Mesenchymal stem cell (in vitro differentiated cells and primary cell): ENCODE measurements around the gene ANKRD33.

Experiments used
- DNase-seq: peaks from one replicate; pipeline ENCODE4 v3.0.0-alpha.2; 2013
- H2AFZ ChIP-seq: one replicate; pipeline ENCODE4 v1.6.1; 2013; ENCODE audit warnings: low read depth, mild to moderate bottlenecking, control low read depth, inconsistent platforms, low read length, moderate library complexity
- H2AK5ac ChIP-seq: 2 replicates; pipeline ENCODE4 v1.6.1; 2013; ENCODE audit warnings: low read length, moderate library complexity, mild to moderate bottlenecking, inconsistent platforms; ENCODE audit not compliant: severe bottlenecking
- H2BK120ac ChIP-seq: one replicate; pipeline ENCODE4 v1.6.1; 2013; ENCODE audit warnings: low read depth, mild to moderate bottlenecking, inconsistent platforms, low read length, moderate library complexity
- H2BK12ac ChIP-seq, 2 experiments: one replicate each; pipeline ENCODE4 v1.6.1; 2013; ENCODE audit warnings: inconsistent platforms in 2 of 2, low read length in 2 of 2, mild to moderate bottlenecking in 2 of 2, moderate library complexity in 2 of 2, control low read depth in 1 of 2
- H2BK15ac ChIP-seq: one replicate; pipeline ENCODE4 v1.6.1; 2013; ENCODE audit warnings: mild to moderate bottlenecking, low read depth, inconsistent platforms; ENCODE audit not compliant: poor library complexity, severe bottlenecking
- H2BK5ac ChIP-seq: 2 replicates; pipeline ENCODE4 v1.6.1; 2013; ENCODE audit warnings: low read depth, mild to moderate bottlenecking, low read length, control low read depth, inconsistent platforms; ENCODE audit not compliant: poor library complexity, severe bottlenecking
- H3K14ac ChIP-seq, 2 experiments: one replicate each; pipeline ENCODE4 v1.6.1; 2013; ENCODE audit warnings: inconsistent platforms in 2 of 2, low read length in 2 of 2, control low read depth in 1 of 2, mild to moderate bottlenecking in 1 of 2, moderate library complexity in 1 of 2
- H3K18ac ChIP-seq, 2 experiments: one replicate each; pipeline ENCODE4 v1.6.1; 2013; ENCODE audit warnings: inconsistent platforms in 2 of 2, low read length in 2 of 2, control low read depth in 1 of 2, low read depth in 1 of 2, mild to moderate bottlenecking in 1 of 2
- H3K23ac ChIP-seq, 2 experiments: one replicate each; pipeline ENCODE4 v1.6.1; 2013; ENCODE audit warnings: inconsistent platforms in 2 of 2, low read length in 2 of 2, mild to moderate bottlenecking in 2 of 2, moderate library complexity in 2 of 2, control low read depth in 1 of 2
- H3K27ac ChIP-seq: 2 replicates; pipeline ENCODE4 v1.5.1; 2013; ENCODE audit warnings: mild to moderate bottlenecking, moderate library complexity, low read length, control low read depth, inconsistent platforms; ENCODE audit not compliant: poor library complexity, severe bottlenecking
- H3K27me3 ChIP-seq, 2 experiments: 2 replicates each; pipeline versions ENCODE4 v1.6.1 to v1.7.0; 2013; ENCODE audit warnings: low read length in 2 of 2, mild to moderate bottlenecking in 2 of 2, moderate library complexity in 2 of 2, control low read depth in 1 of 2, inconsistent platforms in 1 of 2; ENCODE audit not compliant: control insufficient read depth in 1 of 2, insufficient read depth in 1 of 2
- H3K36me3 ChIP-seq, 2 experiments: 2 replicates each; pipeline versions ENCODE4 v1.6.1 to v1.7.0; 2013; ENCODE audit warnings: low read length in 2 of 2, control low read depth in 1 of 2, inconsistent platforms in 1 of 2, low read depth in 1 of 2, mild to moderate bottlenecking in 1 of 2; ENCODE audit not compliant: insufficient read depth in 2 of 2, control insufficient read depth in 1 of 2
- H3K4ac ChIP-seq, 2 experiments: one replicate each; pipeline ENCODE4 v1.6.1; 2013; ENCODE audit warnings: inconsistent platforms in 2 of 2, low read length in 2 of 2, mild to moderate bottlenecking in 2 of 2, moderate library complexity in 2 of 2, control low read depth in 1 of 2, low read depth in 1 of 2
- H3K4me1 ChIP-seq: 2 replicates; pipeline ENCODE4 v1.6.1; 2013; ENCODE audit warnings: low read depth, low read length, control low read depth; ENCODE audit not compliant: control insufficient read depth, insufficient read depth
- H3K4me2 ChIP-seq: 2 replicates; pipeline ENCODE4 v1.6.1; 2013; ENCODE audit warnings: low read length, mild to moderate bottlenecking, inconsistent platforms; ENCODE audit not compliant: poor library complexity, severe bottlenecking
- H3K4me3 ChIP-seq, 2 experiments: 2 replicates each; pipeline versions ENCODE4 v1.5.1 to v1.7.0; 2013; ENCODE audit warnings: low read length in 2 of 2, mild to moderate bottlenecking in 2 of 2, control low read depth in 1 of 2, low read depth in 1 of 2; ENCODE audit not compliant: insufficient read depth in 1 of 2
- H3K79me1 ChIP-seq: replicated peaks from 2 replicates; pipeline ENCODE4 v1.6.1; 2013; ENCODE audit warnings: mild to moderate bottlenecking, control low read depth, low read length, inconsistent platforms; ENCODE audit not compliant: poor library complexity, severe bottlenecking
- H3K9ac ChIP-seq: 2 replicates; pipeline ENCODE4 v1.7.0; 2013; ENCODE audit warnings: mild to moderate bottlenecking, low read length, moderate library complexity
- H3K9me3 ChIP-seq: 2 replicates; pipeline ENCODE4 v1.7.0; 2013; ENCODE audit warnings: mild to moderate bottlenecking, low read length; ENCODE audit not compliant: control insufficient read depth
- H4K8ac ChIP-seq: one replicate; pipeline ENCODE4 v1.6.1; 2013; ENCODE audit warnings: inconsistent platforms, mild to moderate bottlenecking, low read length, moderate library complexity
- H4K91ac ChIP-seq: one replicate; pipeline ENCODE4 v1.6.1; 2013; ENCODE audit warnings: mild to moderate bottlenecking, low read length, inconsistent platforms
- WGBS: methylation state at CpG from one replicate; pipeline ENCODE4 v1.1.7; 2013; ENCODE audit warnings: mixed read lengths; 5-methylcytosine and 5-hydroxymethylcytosine counted together

Gene ANKRD33

GRCh38 chr12:51869931-51870330 lies 18.0 kb upstream of the ANKRD33 start:
- Histone ChIP-seq H2BK15ac (peak overlapping the region; percentile 15), H2BK5ac (no peak overlapping the region), H3K4me3 (no peak overlapping the region), H3K4ac (no peak overlapping the region), H2BK12ac (peak overlapping the region; percentile 17 to 38), H4K8ac (peak overlapping the region; percentile 86), H3K9ac (no peak overlapping the region), H3K27me3 (peaks cover 49 to 61% of the 10 kb centered on the region in 2 experiments), H3K36me3 (no peaks in the 10 kb centered on the region), H3K4me2 (no peak overlapping the region), H3K18ac (peak overlapping the region in 1 of 2 experiments; percentile 13), H3K4me1 (peaks cover 13% of the 10 kb centered on the region), H2AFZ (no peak overlapping the region), H3K23ac (no peak overlapping the region), H3K27ac (no peak overlapping the region), H3K79me1 (no peaks in the 10 kb centered on the region), H4K91ac (no peak overlapping the region), H3K14ac (no peak overlapping the region), H2BK120ac (no peak overlapping the region), H2AK5ac (no peak overlapping the region), H3K9me3 (no peaks in the 10 kb centered on the region)
- WGBS, result 63% methylated on average over 3 of the region's 3 CpGs
- no peak for DNase-seq

DNA sequence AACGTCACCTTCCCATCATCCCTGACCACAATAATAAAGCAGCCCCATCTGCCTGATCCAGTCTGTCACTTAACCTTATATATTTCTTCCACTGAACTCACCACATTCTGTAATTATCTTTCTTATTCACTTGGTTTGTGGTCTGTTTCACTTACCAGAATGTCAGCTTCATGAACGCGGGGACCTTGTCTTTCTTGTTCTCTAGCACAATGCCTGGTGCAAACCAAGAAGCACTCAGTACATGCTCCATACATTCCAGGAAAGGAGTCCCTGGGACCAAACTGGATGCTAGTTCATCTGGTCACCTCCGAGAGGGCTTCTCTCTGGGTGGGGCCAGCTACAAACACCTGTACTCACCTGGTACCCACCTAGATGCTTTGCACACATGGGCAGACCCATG lies 17.4 kb upstream of the ANKRD33 start:
- H3K9me3 ChIP-seq, result no peaks in the 10 kb centered on the region
- no peaks in the 10 kb centered on the region for H3K79me1 ChIP-seq
- H4K8ac ChIP-seq, result peak overlapping the region; percentile 86
- WGBS, result 84% methylated on average over 4 of the region's 4 CpGs
- H3K4me1 ChIP-seq, result peaks cover 13% of the 10 kb centered on the region
- no peak overlapping the region for H3K4me2 ChIP-seq
- H2BK12ac ChIP-seq, result no peak overlapping the region
- H2BK120ac ChIP-seq, result no peak overlapping the region
- H3K18ac ChIP-seq, result no peak overlapping the region
- no peak for DNase-seq
- no peak overlapping the region for H3K4ac ChIP-seq
- H3K9ac ChIP-seq, result no peak overlapping the region
- H3K14ac ChIP-seq, result no peak overlapping the region
- H3K36me3 ChIP-seq, result no peaks in the 10 kb centered on the region
- H2BK5ac ChIP-seq, result no peak overlapping the region
- H3K4me3 ChIP-seq, result no peak overlapping the region
- H3K27ac ChIP-seq, result no peak overlapping the region
- H2BK15ac ChIP-seq, result no peak overlapping the region
- no peak overlapping the region for H4K91ac ChIP-seq
- H2AFZ ChIP-seq, result no peak overlapping the region
- no peak overlapping the region for H3K23ac ChIP-seq
- no peak overlapping the region for H2AK5ac ChIP-seq
- peaks cover 44 to 55% of the 10 kb centered on the region in 2 experiments for H3K27me3 ChIP-seq

DNA sequence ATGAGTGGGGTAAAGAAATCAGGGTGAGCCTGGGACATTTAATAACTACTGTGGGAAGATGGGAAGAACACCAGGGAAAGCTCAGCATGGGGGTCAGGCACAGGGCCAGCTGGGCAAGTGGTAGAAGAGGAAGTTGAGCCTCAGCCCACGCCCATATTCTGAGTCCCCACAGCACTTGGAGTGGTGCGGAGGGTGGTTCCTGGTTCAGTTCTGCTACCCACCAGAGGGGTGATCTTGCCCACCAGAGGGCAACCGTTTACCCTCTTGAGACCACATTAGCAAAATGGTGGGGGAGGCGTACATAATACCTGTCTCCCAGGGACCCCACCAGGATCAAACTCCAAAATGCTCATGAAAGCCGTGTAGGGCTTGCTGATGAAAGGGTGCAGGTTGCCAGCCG lies 16.8 kb upstream of the ANKRD33 start:
- no peak overlapping the region for H2AK5ac ChIP-seq
- no peak overlapping the region for H2BK5ac ChIP-seq
- H3K27me3 ChIP-seq, result peaks cover 41 to 49% of the 10 kb centered on the region in 2 experiments
- no peak overlapping the region for H4K8ac ChIP-seq
- no peaks in the 10 kb centered on the region for H3K36me3 ChIP-seq
- H3K9me3 ChIP-seq, result no peaks in the 10 kb centered on the region
- no peak overlapping the region for H3K14ac ChIP-seq
- H2BK15ac ChIP-seq, result no peak overlapping the region
- 89% methylated on average over 6 of the region's 6 CpGs for WGBS
- H2AFZ ChIP-seq, result no peak overlapping the region
- H2BK120ac ChIP-seq, result no peak overlapping the region
- no peak overlapping the region for H3K23ac ChIP-seq
- H4K91ac ChIP-seq, result no peak overlapping the region
- no peak overlapping the region for H3K4ac ChIP-seq
- peak overlapping the region in 1 of 2 experiments; percentile 1 for H3K4me3 ChIP-seq
- H3K4me2 ChIP-seq, result no peak overlapping the region
- H3K9ac ChIP-seq, result no peak overlapping the region
- no peak for DNase-seq
- H2BK12ac ChIP-seq, result no peak overlapping the region
- no peak overlapping the region for H3K27ac ChIP-seq
- H3K18ac ChIP-seq, result no peak overlapping the region
- no peaks in the 10 kb centered on the region for H3K79me1 ChIP-seq
- peaks cover 13% of the 10 kb centered on the region for H3K4me1 ChIP-seq

- Histone ChIP-seq H2BK5ac (no peak overlapping the region), H2BK15ac (peak overlapping the region; percentile 44), H2BK120ac (no peak overlapping the region), H3K27ac (no peak overlapping the region), H3K36me3 (no peaks in the 10 kb centered on the region), H3K4me3 (no peak overlapping the region), H3K27me3 (peaks cover 41 to 48% of the 10 kb centered on the region in 2 experiments), H2AK5ac (no peak overlapping the region), H3K23ac (no peak overlapping the region), H2BK12ac (peak overlapping the region in 1 of 2 experiments; percentile 32), H3K9me3 (no peaks in the 10 kb centered on the region), H4K91ac (no peak overlapping the region), H2AFZ (no peak overlapping the region), H3K4me2 (no peak overlapping the region), H3K18ac (no peak overlapping the region), H3K9ac (no peak overlapping the region), H3K4me1 (peaks cover 13% of the 10 kb centered on the region), H4K8ac (no peak overlapping the region), H3K79me1 (no peaks in the 10 kb centered on the region), H3K14ac (no peak overlapping the region), H3K4ac (no peak overlapping the region)
- WGBS, result 71% methylated on average over 15 of the region's 17 CpGs
- no peak for DNase-seq
These were observed 15.8 kb upstream of the ANKRD33 start for GRCh38 chr12:51871918-51872688.
